GM19193 (cell line): ENCODE data around the gene KLC1.

Experiments
- POLR2A ChIP-seq: IDR thresholded peaks from 4 replicates; pipeline ENCODE4 v1.6.1; 2011; ENCODE audit not compliant: insufficient read depth, insufficient read length; ENCODE audit errors: extremely low read depth

The KLC1 gene

DNA sequence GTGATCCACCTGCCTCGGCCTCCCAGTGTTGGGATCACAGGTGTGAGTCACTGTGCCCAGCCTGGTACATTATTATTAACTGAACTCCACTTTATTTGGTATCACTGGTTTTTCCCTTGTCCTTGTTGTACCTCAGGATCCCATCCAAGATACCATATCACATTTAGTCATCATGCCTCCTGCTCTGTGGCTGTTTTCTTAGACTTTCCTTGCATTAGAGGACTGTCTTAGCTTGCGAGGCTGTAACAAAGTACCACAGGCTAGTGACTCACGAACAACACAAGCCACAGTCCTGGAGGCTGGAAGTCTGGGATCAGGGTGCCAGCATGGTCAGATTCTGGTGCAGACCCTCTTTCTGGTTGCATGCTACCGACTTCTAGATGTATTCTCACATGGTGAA is 12.2 kb downstream of the KLC1 start:
- no peak for TF ChIP-seq POLR2A

DNA sequence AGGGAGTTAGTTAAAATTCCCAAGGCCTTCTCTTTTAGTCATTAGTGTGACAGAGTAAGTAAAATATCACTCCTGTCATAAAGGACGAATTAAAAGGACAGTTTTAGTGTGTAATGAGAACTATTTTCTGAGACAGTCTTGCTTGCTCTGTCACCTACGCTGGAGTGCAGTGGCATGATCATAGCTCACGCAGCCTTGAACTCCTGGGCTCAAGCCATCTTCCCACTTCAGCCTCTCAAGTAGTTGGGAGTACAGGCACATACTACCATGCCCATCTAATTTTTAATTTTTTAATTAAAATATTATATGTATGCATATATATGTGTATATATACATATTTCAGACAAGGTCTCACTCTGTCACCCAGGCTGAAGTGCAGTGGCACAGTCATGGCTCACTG is 17.2 kb downstream of the KLC1 start:
- TF ChIP-seq POLR2A = no peak

DNA sequence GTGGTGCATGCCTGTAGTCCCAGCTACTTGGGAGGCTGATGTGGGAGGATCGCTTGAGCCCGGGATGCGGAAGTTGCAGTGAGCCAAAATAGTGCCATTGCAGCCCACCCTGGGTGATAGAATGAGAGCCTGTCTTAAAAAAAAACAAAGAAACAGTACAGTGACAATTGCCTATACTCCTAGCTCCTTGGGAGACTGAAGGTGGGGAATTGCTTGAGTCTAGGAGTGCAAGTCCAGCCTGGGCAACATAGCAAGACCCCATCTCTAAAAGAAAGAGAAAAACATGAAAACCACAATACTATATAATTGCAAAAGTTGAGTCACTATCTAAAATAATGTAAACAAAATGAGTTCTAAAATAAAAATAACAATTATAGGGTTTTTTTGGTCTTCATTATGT is 20.0 kb downstream of the KLC1 start:
- no peak for TF ChIP-seq POLR2A

DNA sequence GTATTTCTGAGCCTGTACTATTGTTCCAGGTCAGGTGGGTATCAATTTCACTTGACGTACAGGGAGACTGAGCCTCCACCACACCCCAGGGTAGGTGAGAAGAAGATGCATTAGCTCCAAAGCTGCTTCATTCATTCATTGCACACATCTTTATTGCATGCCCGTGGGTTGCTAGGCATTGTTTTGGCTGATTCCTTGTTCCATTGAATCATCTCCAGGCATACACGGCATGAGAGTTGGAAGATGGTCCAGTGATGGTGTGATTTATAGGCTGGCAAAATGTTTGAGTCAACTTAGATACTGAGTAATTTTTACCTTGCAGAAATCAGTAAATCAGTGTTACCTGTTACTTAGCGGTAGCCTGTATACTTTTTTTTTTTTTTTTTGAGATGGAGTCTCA is 21.2 kb downstream of the KLC1 start:
- no peak for TF ChIP-seq POLR2A

- TF ChIP-seq POLR2A = no peak
These were observed 22.6 kb downstream of the KLC1 start for GRCh38 chr14:103651585-103651984.

- no peak for TF ChIP-seq POLR2A
These were observed 23.8 kb downstream of the KLC1 start for GRCh38 chr14:103652806-103653205.

GRCh38 chr14:103653805-103654204 is 24.8 kb downstream of the KLC1 start:
- no peak for TF ChIP-seq POLR2A

- TF ChIP-seq POLR2A = no peak
These were observed 25.6 kb downstream of the KLC1 start for GRCh38 chr14:103654619-103655018.

GRCh38 chr14:103656031-103656755 is 27.2 kb downstream of the KLC1 start:
- no peak for TF ChIP-seq POLR2A

- no peak for TF ChIP-seq POLR2A
These were observed 27.7 kb downstream of the KLC1 start for GRCh38 chr14:103656756-103657133.

DNA sequence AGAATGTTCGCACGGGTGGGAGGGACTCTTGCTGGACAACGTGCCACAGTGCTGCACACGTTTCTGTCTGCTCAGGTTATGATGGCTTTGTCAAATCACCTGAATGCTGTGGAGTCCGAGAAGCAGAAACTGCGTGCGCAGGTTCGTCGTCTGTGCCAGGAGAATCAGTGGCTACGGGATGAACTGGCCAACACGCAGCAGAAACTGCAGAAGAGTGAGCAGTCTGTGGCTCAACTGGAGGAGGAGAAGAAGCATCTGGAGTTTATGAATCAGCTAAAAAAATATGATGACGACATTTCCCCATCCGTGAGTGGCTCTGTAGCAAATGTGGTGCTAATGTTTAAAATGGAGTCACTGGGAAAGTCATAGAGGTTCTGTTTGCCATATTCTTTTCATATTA is 28.5 kb downstream of the KLC1 start:
- TF ChIP-seq POLR2A = no peak

DNA sequence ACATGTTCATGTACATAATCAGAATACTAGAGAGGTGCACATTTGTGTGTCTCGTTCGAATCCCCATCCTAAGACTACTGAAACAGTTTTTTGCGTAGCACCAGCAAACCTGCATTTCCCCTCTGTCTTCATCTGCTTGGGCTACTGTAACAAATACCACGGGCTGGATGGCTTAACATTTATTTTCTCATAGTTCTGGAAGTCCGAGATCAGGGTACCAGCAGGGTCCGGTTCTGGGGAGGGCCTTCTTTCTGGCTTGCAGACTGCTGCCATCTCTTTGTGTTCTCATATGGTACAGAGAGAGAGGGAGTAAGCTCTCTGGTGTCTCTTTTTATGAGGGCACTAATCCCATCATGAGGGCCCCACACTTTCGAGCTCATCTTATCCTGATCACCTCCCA is 30.6 kb downstream of the KLC1 start:
- TF ChIP-seq POLR2A = no peak

DNA sequence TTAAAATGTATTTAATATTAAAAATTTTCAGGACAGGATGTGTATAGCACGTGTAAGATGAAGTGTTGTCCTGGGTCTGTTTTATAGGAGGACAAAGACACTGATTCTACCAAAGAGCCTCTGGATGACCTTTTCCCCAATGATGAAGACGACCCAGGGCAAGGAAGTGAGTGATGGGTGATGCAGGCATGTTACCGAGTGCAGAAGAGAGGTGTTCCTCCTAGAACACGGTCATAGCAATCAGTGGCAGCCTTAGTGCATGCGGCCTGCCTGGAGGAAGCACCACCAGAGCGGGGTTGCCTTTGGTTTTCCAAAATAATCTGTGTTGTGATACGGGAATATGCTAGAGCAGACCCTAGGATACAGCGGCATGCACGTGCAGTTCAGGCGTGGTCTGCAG is 33.0 kb downstream of the KLC1 start:
- no peak for TF ChIP-seq POLR2A

GRCh38 chr14:103662591-103662990 is 33.6 kb downstream of the KLC1 start:
- no peak for TF ChIP-seq POLR2A

DNA sequence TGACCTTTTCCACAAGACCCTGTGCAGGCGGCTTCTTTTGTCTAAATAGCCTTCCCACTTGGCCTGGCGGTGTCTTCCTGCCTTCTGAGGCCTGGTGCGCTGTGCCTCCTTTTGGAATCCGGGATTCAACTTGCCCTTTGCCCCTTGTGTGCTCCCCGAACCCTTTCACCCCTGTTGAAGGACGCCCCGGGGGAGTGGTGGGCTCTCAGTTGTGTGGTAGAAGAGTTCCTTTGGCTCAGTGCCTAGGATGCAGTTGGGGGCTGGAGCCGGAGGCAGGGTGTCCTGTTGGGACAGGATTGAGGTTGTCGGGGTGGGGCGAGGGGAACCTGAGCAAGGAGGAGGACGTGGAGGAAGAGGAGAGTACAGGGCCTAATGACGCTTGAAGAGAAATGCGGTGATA is 34.5 kb downstream of the KLC1 start:
- TF ChIP-seq POLR2A = no peak

DNA sequence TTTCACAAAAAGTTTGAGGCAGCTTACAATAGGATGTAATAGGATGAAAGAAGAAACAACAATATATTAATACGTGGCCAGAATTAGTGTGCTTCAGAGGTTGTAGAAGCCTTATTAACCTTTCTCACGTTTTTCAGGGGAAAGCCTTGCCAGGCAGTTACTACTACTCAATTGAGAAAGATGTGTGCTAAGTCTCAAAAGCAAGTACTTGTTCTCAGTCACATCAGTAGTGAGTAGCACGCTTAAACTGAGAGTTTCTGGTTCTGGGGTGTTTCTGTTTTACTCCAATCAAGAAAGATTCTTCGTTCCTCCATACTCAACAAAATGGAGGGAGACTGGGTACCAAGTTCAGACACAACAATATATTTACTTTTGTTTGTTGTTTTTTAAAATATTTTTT is 38.7 kb downstream of the KLC1 start:
- no peak for TF ChIP-seq POLR2A

- no peak for TF ChIP-seq POLR2A
These were observed 39.1 kb downstream of the KLC1 start for GRCh38 chr14:103668117-103668516.
